Measurements from ENCODE around the gene EEF1AKMT2.
A peak's percentile ranks its signal among the peaks of the same experiment; 100 is the strongest.
"Not testable (repeated sequence)": the region's sequence is repeated elsewhere in the genome, so short reads cannot be mapped to it uniquely, and the experiment has no call there.

EEF1AKMT2 gene

GRCh38 chr10:124791547-124792348 lies at the start of gene EEF1AKMT2:
Gene EEF1AKMT2 (minus strand): TSS chr10:124791887. CDS start chr10:124791833, 54 bp downstream.
- DNase-seq, result peak; percentile 87

- no peak for DNase-seq
Observed at GRCh38 chr10:124837687-124838086, 46.0 kb upstream of the EEF1AKMT2 start.

- no peak for DNase-seq
Observed at GRCh38 chr10:124831116-124831515, 39.4 kb upstream of the EEF1AKMT2 start.

- no peak for DNase-seq
Observed at GRCh38 chr10:124830445-124830844, 38.8 kb upstream of the EEF1AKMT2 start.

- DNase-seq, result no peak
Observed at GRCh38 chr10:124829447-124830115, 37.9 kb upstream of the EEF1AKMT2 start.

- DNase-seq, result no peak
Observed at GRCh38 chr10:124827474-124827873, 35.8 kb upstream of the EEF1AKMT2 start.

GRCh38 chr10:124826262-124826661 lies 34.6 kb upstream of the EEF1AKMT2 start:
- DNase-seq, result no peak

GRCh38 chr10:124825702-124826101 lies 34.0 kb upstream of the EEF1AKMT2 start:
- no peak for DNase-seq

GRCh38 chr10:124824932-124825331 lies 33.2 kb upstream of the EEF1AKMT2 start:
- DNase-seq, result not testable (repeated sequence)

GRCh38 chr10:124824507-124824906 lies 32.8 kb upstream of the EEF1AKMT2 start:
- DNase-seq, result no peak

- no peak for DNase-seq
Observed at GRCh38 chr10:124821520-124821919, 29.8 kb upstream of the EEF1AKMT2 start.

GRCh38 chr10:124820121-124820520 lies 28.4 kb upstream of the EEF1AKMT2 start:
- no peak for DNase-seq

GRCh38 chr10:124802313-124802675 lies 10.6 kb upstream of the EEF1AKMT2 start:
- no peak for DNase-seq

- DNase-seq, result no peak
Observed at GRCh38 chr10:124799211-124799610, 7.5 kb upstream of the EEF1AKMT2 start.

GRCh38 chr10:124798781-124799180 lies 7.1 kb upstream of the EEF1AKMT2 start:
- DNase-seq, result no peak

GRCh38 chr10:124798364-124798763 lies 6.7 kb upstream of the EEF1AKMT2 start:
- DNase-seq, result no peak

- no peak for DNase-seq
Observed at GRCh38 chr10:124792998-124793352, 1.3 kb upstream of the EEF1AKMT2 start.

- not testable (repeated sequence) for DNase-seq
Observed at GRCh38 chr10:124782900-124783299, 8.8 kb downstream of the EEF1AKMT2 start.

GRCh38 chr10:124768791-124769190 lies 22.9 kb downstream of the EEF1AKMT2 start:
- no peak for DNase-seq

GRCh38 chr10:124765256-124765655 lies 26.4 kb downstream of the EEF1AKMT2 start:
- no peak for DNase-seq

GRCh38 chr10:124763267-124763666 lies 28.4 kb downstream of the EEF1AKMT2 start:
- no peak for DNase-seq

- DNase-seq, result no peak
Observed at GRCh38 chr10:124762281-124762680, 29.4 kb downstream of the EEF1AKMT2 start.

- DNase-seq, result no peak
Observed at GRCh38 chr10:124756156-124756903, 35.4 kb downstream of the EEF1AKMT2 start.

- no peak for DNase-seq
Observed at GRCh38 chr10:124755581-124755980, 36.1 kb downstream of the EEF1AKMT2 start.
